ENCODE data around the gene NOS3. TPM values are rescaled to one million over a fixed set of nuclear protein-coding genes. Genes with fewer than 3 reads are reported as not detected.

NOS3 gene
- total RNA-seq, 1 experiment from 2014 or later, result 3.2 TPM

DNA sequence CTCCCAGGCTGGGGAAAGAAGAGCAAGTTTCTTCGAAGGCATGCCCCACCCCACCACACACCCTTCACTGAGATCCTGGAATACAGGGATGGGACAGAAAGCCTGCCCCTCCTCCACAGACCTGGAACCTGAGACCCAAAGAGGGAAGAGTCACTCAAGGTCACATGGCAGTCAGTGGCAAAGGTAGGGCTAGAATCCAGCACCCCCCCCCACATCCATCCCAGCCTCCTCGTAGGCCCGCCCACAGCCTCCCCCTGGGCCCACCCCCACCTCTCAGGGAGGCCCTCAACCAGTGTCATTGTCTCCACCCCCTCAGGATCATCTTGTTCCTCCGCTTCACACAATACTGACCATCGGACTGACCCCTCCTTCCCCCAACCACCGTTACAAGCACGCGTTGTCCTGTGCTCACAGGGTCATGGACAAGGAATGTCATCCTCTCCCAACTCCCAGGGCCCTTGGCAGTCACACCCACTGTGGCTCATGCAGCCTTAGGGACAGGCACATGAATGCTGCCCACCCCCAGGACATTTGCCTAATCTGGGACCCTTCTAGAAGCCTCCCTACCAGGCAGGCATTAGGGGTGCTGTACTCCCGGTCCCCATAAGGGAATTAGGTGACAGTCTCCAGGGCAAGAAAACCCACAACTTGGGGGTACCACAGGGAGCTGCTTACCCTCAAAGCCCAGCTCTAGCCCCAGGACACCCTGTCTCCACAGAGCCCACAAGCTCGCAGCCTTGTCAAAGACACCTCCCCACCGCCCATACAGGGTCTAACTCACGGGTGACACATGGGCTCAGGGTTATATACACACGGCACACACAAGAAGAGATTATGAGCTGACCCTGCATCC is 14.1 kb upstream of the NOS3 start:
- no TSS peak for BruUV-seq (replicated peaks)

DNA sequence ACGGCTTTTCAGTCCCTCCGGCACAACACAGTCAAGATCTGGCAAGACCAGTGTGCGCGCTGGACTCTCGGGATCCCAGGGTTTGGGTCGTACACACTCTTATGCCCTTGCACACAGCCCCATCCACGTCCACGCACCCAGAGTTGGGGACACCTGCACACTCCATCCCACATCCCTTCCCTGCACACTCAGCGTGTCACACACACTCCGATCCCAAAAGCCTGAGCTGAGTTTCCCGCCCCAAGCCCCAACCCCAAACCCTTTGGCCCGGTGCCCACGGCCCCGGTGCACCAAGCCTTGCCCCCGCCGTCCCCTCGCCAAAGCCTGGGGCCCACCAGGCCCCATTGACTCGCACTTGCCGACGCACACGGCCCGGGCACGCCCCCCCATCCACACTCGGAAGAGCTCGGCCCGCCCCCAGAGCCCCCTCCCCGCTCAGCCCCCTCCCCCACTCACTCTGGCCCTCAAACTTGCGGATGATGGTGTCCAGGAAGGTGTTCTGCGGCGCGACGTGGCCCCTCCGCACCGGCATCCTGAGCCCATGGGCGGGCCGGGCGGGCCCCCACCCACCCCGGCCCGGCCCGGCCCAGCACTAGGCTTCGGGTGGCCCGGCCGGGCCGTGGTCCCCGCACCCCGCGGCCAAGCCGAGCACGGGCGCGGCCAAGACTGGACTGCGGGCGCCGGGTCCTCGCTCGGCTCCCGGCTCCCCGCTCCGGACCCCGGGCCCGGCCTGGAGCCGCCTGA is 13.3 kb upstream of the NOS3 start:
- no peaks in the 10 kb centered on the region for H3F3A ChIP-seq (ENCODE audit: insufficient read depth, low read depth)
- H3K36me3 ChIP-seq (ENCODE audit: low read depth), result no peaks in the 10 kb centered on the region
- H3K27me3 ChIP-seq (ENCODE audit: insufficient read depth, low read depth), result peaks cover 52% of the 10 kb centered on the region
- H2AFZ ChIP-seq, result no peak overlapping the region
- no peak for DNase-seq
- ChIA-PET CTCF (interaction anchor here (1.0 kb wide), 1 partner anchor 41 kb away, joined by 3 read pairs; no protein-coding TSS in a partner anchor), POLR2A (ENCODE audit: unreplicated experiment) (no interaction called here)
- no peaks in the 10 kb centered on the region for H3K79me2 ChIP-seq (ENCODE audit: low read depth)
- H3K4me2 ChIP-seq, result no peak overlapping the region
- intact Hi-C loops (cut with micrococcal nuclease; ENCODE audit: unreplicated experiment), result loop anchor here (10.0 kb wide), 1 partner anchor 107 kb away; the partner anchor contains the start of genes AGAP3, FASTK and TMUB1
- TF ChIP-seq EZH2 (IDR thresholded peaks at IDR 0.05; ENCODE audit: low read depth), result no peak
- TF ChIP-seq, protein P1, sequence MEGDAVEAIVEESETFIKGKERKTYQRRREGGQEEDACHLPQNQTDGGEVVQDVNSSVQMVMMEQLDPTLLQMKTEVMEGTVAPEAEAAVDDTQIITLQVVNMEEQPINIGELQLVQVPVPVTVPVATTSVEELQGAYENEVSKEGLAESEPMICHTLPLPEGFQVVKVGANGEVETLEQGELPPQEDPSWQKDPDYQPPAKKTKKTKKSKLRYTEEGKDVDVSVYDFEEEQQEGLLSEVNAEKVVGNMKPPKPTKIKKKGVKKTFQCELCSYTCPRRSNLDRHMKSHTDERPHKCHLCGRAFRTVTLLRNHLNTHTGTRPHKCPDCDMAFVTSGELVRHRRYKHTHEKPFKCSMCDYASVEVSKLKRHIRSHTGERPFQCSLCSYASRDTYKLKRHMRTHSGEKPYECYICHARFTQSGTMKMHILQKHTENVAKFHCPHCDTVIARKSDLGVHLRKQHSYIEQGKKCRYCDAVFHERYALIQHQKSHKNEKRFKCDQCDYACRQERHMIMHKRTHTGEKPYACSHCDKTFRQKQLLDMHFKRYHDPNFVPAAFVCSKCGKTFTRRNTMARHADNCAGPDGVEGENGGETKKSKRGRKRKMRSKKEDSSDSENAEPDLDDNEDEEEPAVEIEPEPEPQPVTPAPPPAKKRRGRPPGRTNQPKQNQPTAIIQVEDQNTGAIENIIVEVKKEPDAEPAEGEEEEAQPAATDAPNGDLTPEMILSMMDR (conservative IDR thresholded peaks at IDR 0.05), result no peak
- H4K20me1 ChIP-seq (ENCODE audit: insufficient read depth), result no peaks in the 10 kb centered on the region; the same call in 1 of the 2 replicates
- BruUV-seq (replicated peaks), result no TSS peak
- no peaks in the 10 kb centered on the region for H3K9me2 ChIP-seq (ENCODE audit: insufficient read depth)
- H3K4me3 ChIP-seq, result no peak overlapping the region
- H3K4me1 ChIP-seq (replicated peaks; ENCODE audit: insufficient read depth), result 0 out of 2 replicates have a peak, but pooled peaks cover 4% of the 10 kb centered on the region
- H3K9me3 ChIP-seq (ENCODE audit: insufficient read depth, low read depth), result no peaks in the 10 kb centered on the region
- H3K27ac ChIP-seq, result no peak overlapping the region

More for the DNA sequence above, 14.1 kb upstream of the NOS3 start:
- peaks cover 52% of the 10 kb centered on the region for H3K27me3 ChIP-seq (ENCODE audit: insufficient read depth, low read depth)
- intact Hi-C loops (cut with micrococcal nuclease; ENCODE audit: unreplicated experiment), result loop anchor here (10.0 kb wide), 1 partner anchor 108 kb away; the partner anchor contains the start of genes AGAP3, FASTK and TMUB1
- H2AFZ ChIP-seq, result no peak overlapping the region
- ChIA-PET CTCF (interaction anchor here (0.9 to 1.0 kb wide), 2 partner anchors 42 to 48 kb away, joined by 3 read pairs; partner anchors contain the start of gene ATG9B), POLR2A (ENCODE audit: unreplicated experiment) (no interaction called here)
- H3K9me2 ChIP-seq (ENCODE audit: insufficient read depth), result no peaks in the 10 kb centered on the region
- H4K20me1 ChIP-seq (ENCODE audit: insufficient read depth), result no peaks in the 10 kb centered on the region
- H3K4me3 ChIP-seq, result no peak overlapping the region
- no peaks in the 10 kb centered on the region for H3F3A ChIP-seq (ENCODE audit: insufficient read depth, low read depth)
- no peak for TF ChIP-seq EZH2 (IDR thresholded peaks at IDR 0.05; ENCODE audit: low read depth)
- TF ChIP-seq, protein P1 (conservative IDR thresholded peaks at IDR 0.05), result no peak
- H3K27ac ChIP-seq, result no peak overlapping the region
- H3K4me1 ChIP-seq (replicated peaks; ENCODE audit: insufficient read depth), result 0 out of 2 replicates have a peak, but pooled peaks cover 4% of the 10 kb centered on the region
- no peak for DNase-seq
- no peak overlapping the region for H3K4me2 ChIP-seq
- H3K9me3 ChIP-seq (ENCODE audit: insufficient read depth, low read depth), result no peaks in the 10 kb centered on the region
- H3K36me3 ChIP-seq (ENCODE audit: low read depth), result no peaks in the 10 kb centered on the region
- H3K79me2 ChIP-seq (ENCODE audit: low read depth), result no peaks in the 10 kb centered on the region

DNA sequence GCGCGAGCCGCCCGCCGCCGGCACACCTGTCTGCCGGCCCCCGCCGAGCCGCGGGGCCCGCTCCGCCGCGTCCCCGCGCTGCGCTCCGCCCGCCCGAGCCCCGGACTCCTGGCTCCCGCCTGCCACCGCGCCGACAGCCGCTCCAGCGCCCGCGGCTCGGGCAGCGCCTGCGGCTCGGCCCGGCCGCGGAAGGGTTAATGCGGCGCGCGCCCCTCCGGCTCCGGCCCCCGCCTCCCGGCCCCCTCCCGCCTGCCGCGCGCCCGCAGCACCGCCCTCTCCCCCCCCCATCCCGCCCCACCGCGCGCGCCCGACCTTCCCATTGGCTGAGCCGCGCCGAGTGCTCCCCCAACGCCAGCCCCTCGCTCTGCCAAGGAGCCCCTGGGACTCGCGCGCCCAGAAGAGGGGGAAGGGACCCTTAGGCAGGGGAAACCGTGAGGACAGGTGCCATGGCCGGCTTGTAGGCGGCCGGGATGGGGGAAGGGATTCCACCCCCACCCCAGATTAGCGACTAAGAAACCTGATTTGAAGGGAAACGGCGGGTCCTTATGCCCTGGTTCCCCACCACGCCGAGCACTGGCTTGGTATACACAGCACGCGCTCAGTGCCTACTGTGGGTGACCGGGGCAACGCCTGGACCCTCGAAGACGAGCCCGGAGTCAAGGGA is 12.6 kb upstream of the NOS3 start, which contains the start of gene KCNH2:
KCNH2 (minus strand) TSS at position 196 of the 664 bp plus-strand sequence. CDS start 408 bp downstream, outside the sequence.
- Histone ChIP-seq H3K4me2 (no peak within 1 kb of the TSS), H4K20me1 (ENCODE audit: insufficient read depth) (no peaks in the 10 kb centered on the region; the same call in 1 of the 2 replicates), H3K9me3 (ENCODE audit: insufficient read depth, low read depth) (no peaks in the 10 kb centered on the region), H3K9me2 (ENCODE audit: insufficient read depth) (no peaks in the 10 kb centered on the region), H3K4me1 (replicated peaks; ENCODE audit: insufficient read depth) (0 out of 2 replicates have a peak, but pooled peaks cover 4% of the 10 kb centered on the region), H3K4me3 (no peak within 1 kb of the TSS), H3K27ac (no peak within 1 kb of the TSS), H2AFZ (no peak within 1 kb of the TSS), H3K27me3 (ENCODE audit: insufficient read depth, low read depth) (peaks cover 51% of the 10 kb centered on the region), H3K36me3 (ENCODE audit: low read depth) (no peaks in the 10 kb centered on the region), H3K79me2 (ENCODE audit: low read depth) (no peaks in the 10 kb centered on the region), H3F3A (ENCODE audit: insufficient read depth, low read depth) (no peaks in the 10 kb centered on the region)
- DNase-seq, result peak in 1 of 2 experiments; percentile 43
- BruUV-seq (replicated peaks), result no TSS peak
- CTCF ChIA-PET, result interaction anchor here (0.6 kb wide), 1 partner anchor 1712 kb away, joined by 3 read pairs; no protein-coding TSS in a partner anchor
- intact Hi-C loops (cut with micrococcal nuclease; ENCODE audit: unreplicated experiment), result loop anchor here (10.0 kb wide), 1 partner anchor 107 kb away; the partner anchor contains the start of genes AGAP3, FASTK and TMUB1
- TF ChIP-seq EZH2 (IDR thresholded peaks at IDR 0.05; ENCODE audit: low read depth), result no peak
- POLR2A ChIA-PET (ENCODE audit: unreplicated experiment), result interaction anchor here (0.6 to 0.7 kb wide), 2 partner anchors 65 to 320 kb away, joined by 4 to 17 read pairs; no protein-coding TSS in a partner anchor

All from PC-9 (cell line).